Fibroblast of lung (primary cell): ENCODE data around the gene DNAJB6. TPM values are rescaled to one million over a fixed set of nuclear protein-coding genes. Genes with fewer than 3 reads are reported as not detected.
A peak's percentile ranks its signal among the peaks of the same experiment; 100 is the strongest.

Experiments
- DNase-seq, 2 donors: peaks; one replicate each; pipeline versions ENCODE4 v3.0.0 to v3.0.0-alpha.2; 2010; ENCODE audit warnings: low read depth in 2 of 2
- H2AFZ ChIP-seq: 2 replicates; pipeline ENCODE4 v1.5.1; 2012; ENCODE audit warnings: low read length, control low read depth, inconsistent platforms
- H3K27ac ChIP-seq: 2 replicates; pipeline ENCODE4 v1.5.1; 2011; ENCODE audit warnings: low read length, control low read depth; ENCODE audit not compliant: insufficient read depth
- H3K27me3 ChIP-seq: 2 replicates; pipeline ENCODE4 v1.5.1; 2011; ENCODE audit warnings: mild to moderate bottlenecking, low read length; ENCODE audit not compliant: control insufficient read depth, insufficient read depth
- H3K36me3 ChIP-seq: 2 replicates; pipeline ENCODE4 v1.5.1; 2011; ENCODE audit warnings: low read length; ENCODE audit not compliant: control insufficient read depth, insufficient read depth
- H3K4me1 ChIP-seq: 2 replicates; pipeline ENCODE4 v1.5.1; 2011; ENCODE audit warnings: low read length; ENCODE audit not compliant: control insufficient read depth, insufficient read depth; ENCODE audit errors: extremely low read depth
- H3K4me2 ChIP-seq: 2 replicates; pipeline ENCODE4 v1.5.1; 2011; ENCODE audit warnings: low read length, control low read depth; ENCODE audit not compliant: insufficient read depth; ENCODE audit errors: extremely low read depth
- H3K4me3 ChIP-seq, 4 experiments: fragments of 200-600 bp in 1 of 4; sonication (generic) in 1 of 4; replicated peaks in 1 of 4; 2 replicates each; pipeline ENCODE4 v1.5.1; 2011 to 2016; ENCODE audit warnings: low read length in 4 of 4, low read depth in 3 of 4, mild to moderate bottlenecking in 3 of 4, control low read depth in 2 of 4, inconsistent platforms in 1 of 4, mixed read lengths in 1 of 4; ENCODE audit not compliant: insufficient read depth in 1 of 4; ENCODE audit errors: control extremely low read depth in 1 of 4
- H3K79me2 ChIP-seq: 2 replicates; pipeline ENCODE4 v1.5.1; 2012; ENCODE audit warnings: mild to moderate bottlenecking, low read length, inconsistent platforms; ENCODE audit not compliant: control insufficient read depth, insufficient read depth
- H3K9ac ChIP-seq: 2 replicates; pipeline ENCODE4 v1.5.1; 2011; ENCODE audit warnings: mild to moderate bottlenecking, low read length, control low read depth; ENCODE audit not compliant: insufficient read depth
- H3K9me3 ChIP-seq: 2 replicates; pipeline ENCODE4 v1.5.1; 2012; ENCODE audit warnings: low read depth, low read length; ENCODE audit not compliant: control insufficient read depth, insufficient read depth
- H4K20me1 ChIP-seq: 2 replicates; pipeline ENCODE4 v1.5.1; 2011; ENCODE audit warnings: low read length; ENCODE audit not compliant: control insufficient read depth, insufficient read depth; ENCODE audit errors: extremely low read depth
- CTCF ChIP-seq, 2 donors: IDR thresholded peaks in 1 of 2; conservative IDR thresholded peaks in 1 of 2; 1 replicate in 1 of 2; 2 replicates in 1 of 2; pipeline ENCODE4 v1.5.1; 2011 to 2012; ENCODE audit warnings: low read length in 2 of 2, control low read depth in 1 of 2, inconsistent platforms in 1 of 2, low read depth in 1 of 2, mild to moderate bottlenecking in 1 of 2
- EZH2 ChIP-seq: IDR thresholded peaks from 2 replicates; pipeline ENCODE4 v1.5.1; 2012; ENCODE audit warnings: low read length, control low read depth, mild to moderate bottlenecking; ENCODE audit errors: missing control alignments
- polyA plus RNA-seq, 2 donors: library from polyadenylated mRNA; depleted of rRNA in 1 of 2; stranded (reverse) in 1 of 2; unstranded in 1 of 2; fragments of >200 nt; gene quantifications; 2 replicates each; pipeline ENCODE4 v1.2.1, GENCODE V29; 2011 to 2012; ENCODE audit warnings: missing spikeins in 1 of 2
- total RNA-seq: library from RNA; depleted of rRNA; stranded (reverse); fragments of >200 nt; gene quantifications from 2 replicates; pipeline ENCODE4 v1.2.1, GENCODE V29; 2014

DNAJB6 gene
- total and polyA plus RNA-seq, 2 donors (not counting 1 experiment from before 2014, with no cell fraction given): 86.2 to 117 TPM

GRCh38 chr7:157339777-157340677 is 3.2 kb downstream of the DNAJB6 start:
- Histone ChIP-seq H3K79me2 (peaks cover 75% of the 10 kb centered on the region), H3K27ac (no peak overlapping the region), H3K27me3 (no peaks in the 10 kb centered on the region), H2AFZ (no peak overlapping the region), H3K9ac (no peak overlapping the region), H3K4me2 (no peak overlapping the region), H3K9me3 (no peaks in the 10 kb centered on the region), H3K36me3 (no peaks in the 10 kb centered on the region), H4K20me1 (peaks cover 3% of the 10 kb centered on the region), H3K4me3 (no peak overlapping the region), H3K4me1 (no peaks in the 10 kb centered on the region)
- peak; percentile 56 to 78 for DNase-seq
- no peak for TF ChIP-seq EZH2
- TF ChIP-seq CTCF (conservative IDR thresholded peaks at IDR 0.05 in 1 of 2, IDR thresholded peaks at IDR 0.05 in 1 of 2; ENCODE audit: low read depth in 1 of 2, low read length in 2 of 2): peak; percentile 96

GRCh38 chr7:157347217-157347904 is 10.6 kb downstream of the DNAJB6 start:
- Histone ChIP-seq H3K9me3 (no peaks in the 10 kb centered on the region), H3K9ac (no peak overlapping the region), H2AFZ (no peak overlapping the region), H3K27ac (no peak overlapping the region), H4K20me1 (peaks cover 4% of the 10 kb centered on the region), H3K4me2 (peak overlapping the region; percentile 78), H3K27me3 (no peaks in the 10 kb centered on the region), H3K79me2 (peaks cover 98% of the 10 kb centered on the region), H3K36me3 (no peaks in the 10 kb centered on the region), H3K4me1 (no peaks in the 10 kb centered on the region), H3K4me3 (no peak overlapping the region)
- DNase-seq: peak; percentile 88 to 89
- TF ChIP-seq CTCF (conservative IDR thresholded peaks at IDR 0.05 in 1 of 2, IDR thresholded peaks at IDR 0.05 in 1 of 2; ENCODE audit: low read depth in 1 of 2, low read length in 2 of 2) (no peak), EZH2 (no peak)

- H3K4me2 ChIP-seq: no peak overlapping the region
- H3K9ac ChIP-seq: no peak overlapping the region
- TF ChIP-seq EZH2 (no peak), CTCF (conservative IDR thresholded peaks at IDR 0.05 in 1 of 2, IDR thresholded peaks at IDR 0.05 in 1 of 2; ENCODE audit: low read depth in 1 of 2, low read length in 2 of 2) (no peak)
- H2AFZ ChIP-seq: no peak overlapping the region
- H3K4me3 ChIP-seq: no peak overlapping the region
- H3K27ac ChIP-seq: no peak overlapping the region
- no peak for DNase-seq
- no peaks in the 10 kb centered on the region for H3K27me3 ChIP-seq
- H4K20me1 ChIP-seq: peaks cover 4% of the 10 kb centered on the region
- no peaks in the 10 kb centered on the region for H3K36me3 ChIP-seq
- no peaks in the 10 kb centered on the region for H3K4me1 ChIP-seq
- no peaks in the 10 kb centered on the region for H3K9me3 ChIP-seq
- peaks cover 98% of the 10 kb centered on the region for H3K79me2 ChIP-seq
Observed at GRCh38 chr7:157348548-157348947, 11.7 kb downstream of the DNAJB6 start.
